Stomach (tissue), 4 donors: Measurements from ENCODE around the gene TSHZ1.

Experiments
- EP300 ChIP-seq: sonication (generic); formaldehyde crosslinking; IDR thresholded peaks from one replicate; pipeline ENCODE4 v1.6.1; 2017; ENCODE audit warnings: antibody characterized with exemption
- POLR2A ChIP-seq, 4 donors: fragments of 450-650 bp; IDR thresholded peaks; one replicate each; pipeline ENCODE4 v1.6.1; 2016; ENCODE audit warnings: antibody characterized with exemption in 4 of 4, control low read depth in 2 of 4, mild to moderate bottlenecking in 1 of 4, moderate library complexity in 1 of 4
- POLR2AphosphoS5 ChIP-seq, 3 donors: sonication (generic); formaldehyde crosslinking; IDR thresholded peaks; one replicate each; pipeline ENCODE4 v1.6.1; 2016; ENCODE audit warnings: antibody characterized with exemption in 3 of 3
- TF ChIP-seq, protein P1 (sequence below), 7 experiments: fragments of 450-650 bp in 4 of 7; fragments of 200-600 bp in 3 of 7; sonication (generic) in 3 of 7; IDR thresholded peaks; one replicate each; pipeline ENCODE4 v1.5.1; 2016 to 2019; ENCODE audit warnings: antibody characterized with exemption in 7 of 7, control low read depth in 2 of 7, mild to moderate bottlenecking in 1 of 7

DNA sequence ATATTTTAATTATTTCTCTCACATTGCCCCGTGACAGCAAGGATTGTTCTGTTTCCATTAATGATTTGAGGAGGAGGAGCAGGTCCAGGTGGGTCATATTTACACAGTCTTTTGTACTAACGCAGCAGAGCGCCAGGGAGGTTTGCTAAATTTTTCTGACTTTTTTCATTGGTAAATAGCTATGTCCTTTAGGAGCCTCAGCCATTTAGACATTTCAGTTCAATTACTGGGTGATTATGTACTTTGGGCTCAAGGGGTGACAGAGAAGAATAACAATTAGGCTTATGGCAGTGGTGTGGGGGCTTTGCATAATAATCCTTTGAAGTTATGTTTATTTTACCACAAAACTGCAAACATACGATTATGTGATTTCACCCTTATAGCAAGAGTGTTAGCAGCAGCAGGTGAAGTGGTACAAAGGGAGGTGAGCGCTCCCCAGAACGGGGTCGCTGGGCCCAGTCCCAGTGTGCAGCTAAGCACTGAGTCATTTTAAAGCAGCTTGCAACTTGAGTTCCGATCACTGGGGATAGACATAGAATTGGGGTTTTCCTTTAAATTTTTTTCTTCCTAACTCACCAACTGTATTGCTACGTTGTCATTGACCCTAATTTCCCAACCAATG is 80.3 kb downstream of the TSHZ1 start:
- TF ChIP-seq, protein P1, sequence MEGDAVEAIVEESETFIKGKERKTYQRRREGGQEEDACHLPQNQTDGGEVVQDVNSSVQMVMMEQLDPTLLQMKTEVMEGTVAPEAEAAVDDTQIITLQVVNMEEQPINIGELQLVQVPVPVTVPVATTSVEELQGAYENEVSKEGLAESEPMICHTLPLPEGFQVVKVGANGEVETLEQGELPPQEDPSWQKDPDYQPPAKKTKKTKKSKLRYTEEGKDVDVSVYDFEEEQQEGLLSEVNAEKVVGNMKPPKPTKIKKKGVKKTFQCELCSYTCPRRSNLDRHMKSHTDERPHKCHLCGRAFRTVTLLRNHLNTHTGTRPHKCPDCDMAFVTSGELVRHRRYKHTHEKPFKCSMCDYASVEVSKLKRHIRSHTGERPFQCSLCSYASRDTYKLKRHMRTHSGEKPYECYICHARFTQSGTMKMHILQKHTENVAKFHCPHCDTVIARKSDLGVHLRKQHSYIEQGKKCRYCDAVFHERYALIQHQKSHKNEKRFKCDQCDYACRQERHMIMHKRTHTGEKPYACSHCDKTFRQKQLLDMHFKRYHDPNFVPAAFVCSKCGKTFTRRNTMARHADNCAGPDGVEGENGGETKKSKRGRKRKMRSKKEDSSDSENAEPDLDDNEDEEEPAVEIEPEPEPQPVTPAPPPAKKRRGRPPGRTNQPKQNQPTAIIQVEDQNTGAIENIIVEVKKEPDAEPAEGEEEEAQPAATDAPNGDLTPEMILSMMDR (IDR thresholded peaks at IDR 0.05): no peak
- TF ChIP-seq POLR2A (IDR thresholded peaks at IDR 0.05): no peak
- TF ChIP-seq EP300: no peak
- no peak for TF ChIP-seq POLR2AphosphoS5 (IDR thresholded peaks at IDR 0.05)
